T-cell (primary cell): Measurements from ENCODE around the gene EBF4. TPM values are rescaled to one million over a fixed set of nuclear protein-coding genes. Genes with fewer than 3 reads are reported as not detected.
A peak's percentile ranks its signal among the peaks of the same experiment; 100 is the strongest.

Source experiments
- ATAC-seq, 4 experiments: fragments of 200-7000 bp in 3 of 4; fragments of 150-1000 bp in 1 of 4; cut with Tn5 transposase; replicated peaks in 1 of 4; 1 replicate in 3 of 4; 2 replicates in 1 of 4; pipeline ENCODE4 v1.10.0; 2021; ENCODE audit warnings: moderate library complexity in 3 of 4, mild to moderate bottlenecking in 2 of 4, moderate number of reproducible peaks in 1 of 4
- CTCF ChIA-PET, 2 donors: fragments of 300-600 bp; sonication (Branson Sonifier 250); formaldehyde crosslinking; loops; one replicate each; lab custom pipeline; 2022; ENCODE audit warnings: antibody characterized with exemption in 2 of 2; lab: Charles Lee
- POLR2A ChIA-PET, 2 donors: fragments of 300-600 bp; sonication (Branson Sonifier 250); formaldehyde crosslinking; loops; one replicate each; lab custom pipeline; 2022; ENCODE audit warnings: antibody characterized with exemption in 2 of 2; lab: Charles Lee
- DNase-seq, 35 experiments: peaks; one replicate each; pipeline versions ENCODE4 v3.0.0 to v3.0.0-alpha.2; 2013 to 2023
- H3K27ac ChIP-seq: one replicate; pipeline ENCODE4 v1.5.1; 2013; ENCODE audit warnings: low read length
- H3K27me3 ChIP-seq, 2 experiments: replicated peaks in 1 of 2; 1 replicate in 1 of 2; 2 replicates in 1 of 2; pipeline versions ENCODE4 v1.6.1 to v1.7.0; 2013; ENCODE audit warnings: low read length in 1 of 2, mixed read lengths in 1 of 2; ENCODE audit not compliant: control insufficient read depth in 2 of 2, insufficient read depth in 2 of 2; ENCODE audit errors: extremely low read depth in 1 of 2
- H3K36me3 ChIP-seq, 2 donors: 1 replicate in 1 of 2; 2 replicates in 1 of 2; pipeline versions ENCODE4 v1.6.1 to v1.7.0; 2013; ENCODE audit warnings: low read length in 1 of 2; ENCODE audit not compliant: control insufficient read depth in 2 of 2, insufficient read depth in 1 of 2; ENCODE audit errors: extremely low read depth in 1 of 2
- H3K4me1 ChIP-seq, 2 experiments: 1 replicate in 1 of 2; 2 replicates in 1 of 2; pipeline versions ENCODE4 v1.6.1 to v1.7.0; 2013; ENCODE audit warnings: low read length in 2 of 2, mixed read lengths in 1 of 2; ENCODE audit not compliant: insufficient read depth in 2 of 2, control insufficient read depth in 1 of 2; ENCODE audit errors: extremely low read depth in 1 of 2
- H3K4me3 ChIP-seq, 2 donors: 1 replicate in 1 of 2; 2 replicates in 1 of 2; pipeline versions ENCODE4 v1.5.1 to v1.7.0; 2013; ENCODE audit warnings: mild to moderate bottlenecking in 2 of 2, low read length in 1 of 2, moderate library complexity in 1 of 2; ENCODE audit not compliant: control insufficient read depth in 1 of 2; ENCODE audit errors: extremely low read depth in 1 of 2
- H3K9me3 ChIP-seq: 2 replicates; pipeline ENCODE4 v1.7.0; 2013
- H3K27ac Mint-ChIP-seq, 2 donors: one replicate each; pipeline ENCODE4 v1.8.0; 2020 to 2021; ENCODE audit warnings: mild to moderate bottlenecking in 2 of 2, mixed read lengths in 2 of 2
- H3K27me3 Mint-ChIP-seq, 2 donors: one replicate each; pipeline ENCODE4 v1.8.0; 2021 to 2022; ENCODE audit warnings: mixed read lengths in 2 of 2
- H3K36me3 Mint-ChIP-seq: one replicate; pipeline ENCODE4 v1.8.0; 2021; ENCODE audit warnings: mixed read lengths
- H3K4me1 Mint-ChIP-seq, 3 donors: one replicate each; pipeline ENCODE4 v1.8.0; 2020 to 2022; ENCODE audit warnings: mixed read lengths in 3 of 3, mild to moderate bottlenecking in 1 of 3
- H3K4me3 Mint-ChIP-seq, 3 donors: one replicate each; pipeline ENCODE4 v1.8.0; 2020 to 2022; ENCODE audit warnings: mild to moderate bottlenecking in 3 of 3, mixed read lengths in 3 of 3, moderate library complexity in 3 of 3
- H3K9me3 Mint-ChIP-seq, 3 donors: one replicate each; pipeline ENCODE4 v1.8.0; 2020 to 2022; ENCODE audit warnings: mixed read lengths in 3 of 3
- WGBS: methylation state at CpG from one replicate; pipeline ENCODE4 v1.1.5; 2013; ENCODE audit warnings: missing lambda C conversion rate; ENCODE audit not compliant: insufficient coverage; 5-methylcytosine and 5-hydroxymethylcytosine counted together
- total RNA-seq, 35 experiments: library from RNA in 6 of 35; stranded (reverse) in 6 of 35; fragments of 120-200 nt in 1 of 35; gene quantifications; one replicate each; pipeline versions ENCODE4 v1.2.1 to v1.2.4 and lab custom pipeline; 2013 to 2026

EBF4 gene, protein sequence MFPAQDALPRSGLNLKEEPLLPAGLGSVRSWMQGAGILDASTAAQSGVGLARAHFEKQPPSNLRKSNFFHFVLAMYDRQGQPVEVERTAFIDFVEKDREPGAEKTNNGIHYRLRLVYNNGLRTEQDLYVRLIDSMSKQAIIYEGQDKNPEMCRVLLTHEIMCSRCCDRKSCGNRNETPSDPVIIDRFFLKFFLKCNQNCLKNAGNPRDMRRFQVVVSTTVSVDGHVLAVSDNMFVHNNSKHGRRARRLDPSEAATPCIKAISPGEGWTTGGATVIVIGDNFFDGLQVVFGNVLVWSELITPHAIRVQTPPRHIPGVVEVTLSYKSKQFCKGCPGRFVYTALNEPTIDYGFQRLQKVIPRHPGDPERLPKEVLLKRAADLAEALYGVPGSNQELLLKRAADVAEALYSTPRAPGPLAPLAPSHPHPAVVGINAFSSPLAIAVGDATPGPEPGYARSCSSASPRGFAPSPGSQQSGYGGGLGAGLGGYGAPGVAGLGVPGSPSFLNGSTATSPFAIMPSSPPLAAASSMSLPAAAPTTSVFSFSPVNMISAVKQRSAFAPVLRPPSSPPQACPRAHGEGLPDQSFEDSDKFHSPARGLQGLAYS
- total RNA-seq (10 to 100 TPM in 1 of 5 donors, 1 to 10 TPM in 4; 4.2 to 10.5 (median 6.8) TPM), total RNA-seq (lab: John Stamatoyannopoulos, UW) (0.42 to 8.6 (median 3.4) reads per million in 29 experiments)
- 1.2 TPM for total RNA-seq (2013)

- DNase-seq (peak in 12 of 35 experiments; percentile 9 to 49 (median 22)), ATAC-seq (peak; percentile 18 to 37 (median 26))
- Histone ChIP-seq H3K27ac (no peak within 1 kb of the TSS), H3K4me3 (peak within 1 kb of the TSS; percentile 31 to 49), H3K36me3 (no peaks in the 10 kb centered on the region), H3K27me3 (peaks cover 8 to 64% of the 10 kb centered on the region in 2 experiments), H3K9me3 (no peaks in the 10 kb centered on the region), H3K4me1 (peaks cover 0 to 30% of the 10 kb centered on the region in 2 experiments)
- Mint-ChIP-seq H3K9me3 (no peaks in the 10 kb centered on the region), H3K4me3 (peak within 1 kb of the TSS; percentile 82 to 97 (median 92)), H3K4me1 (peaks cover 25 to 35% (median 32%) of the 10 kb centered on the region in 3 donors), H3K36me3 (no peaks in the 10 kb centered on the region), H3K27ac (peak within 1 kb of the TSS; percentile 42 to 45), H3K27me3 (peaks cover 22 to 44% of the 10 kb centered on the region in 2 donors)
- WGBS, result 6% methylated on average over 83 of the region's 106 CpGs
- ChIA-PET POLR2A (interaction anchor here in 1 of 2 donors (0.6 kb wide), 3 partner anchors 44 to 590 kb away, joined by 3 to 7 read pairs (median 6); no protein-coding TSS in a partner anchor), CTCF (interaction anchor here in 1 of 2 donors (0.6 to 2.3 kb wide), 3 partner anchors 49 to 61 kb away, joined by 3 to 14 read pairs (median 7); no protein-coding TSS in a partner anchor)
Measured at GRCh38 chr20:2692036-2692885, at the start of gene EBF4. TSS of gene EBF4 (plus strand) at chr20:2692780. CDS start at chr20:2693646, 866 bp downstream.

DNA sequence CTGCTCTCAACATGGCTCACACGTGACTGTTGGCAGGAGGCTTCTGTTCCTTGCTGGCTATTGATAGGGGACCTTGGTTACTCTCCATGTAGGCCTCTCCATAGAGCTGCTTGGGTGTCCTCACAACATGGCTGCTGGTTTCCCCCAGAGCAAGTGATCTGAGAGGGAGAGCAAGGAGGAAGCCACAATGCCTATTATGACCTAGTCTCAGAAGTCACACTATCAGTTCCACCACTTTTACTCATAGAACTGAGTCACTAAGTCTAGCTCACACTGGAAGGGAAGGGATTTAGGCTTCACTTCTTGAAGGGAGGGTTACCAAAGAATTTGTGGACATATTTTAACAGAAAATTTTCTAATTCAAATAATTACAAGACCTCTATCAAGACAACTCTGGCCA, 48.9 kb upstream of the EBF4 start:
- peaks cover 0 to 2% of the 10 kb centered on the region in 2 donors for H3K36me3 ChIP-seq
- H3K9me3 Mint-ChIP-seq, result no peaks in the 10 kb centered on the region
- H3K27ac Mint-ChIP-seq, result no peak overlapping the region
- WGBS, result 100% methylated on average over 1 of the region's 1 CpG
- H3K4me3 ChIP-seq, result no peak overlapping the region
- peaks cover 0 to 5% (median 3%) of the 10 kb centered on the region in 3 donors for H3K4me1 Mint-ChIP-seq
- peaks cover 4% of the 10 kb centered on the region for H3K36me3 Mint-ChIP-seq
- DNase-seq (no peak), ATAC-seq (no peak)
- H3K27me3 ChIP-seq, result no peaks in the 10 kb centered on the region
- no peaks in the 10 kb centered on the region for H3K4me1 ChIP-seq
- no peak overlapping the region for H3K27ac ChIP-seq
- ChIA-PET POLR2A (no interaction called here), CTCF (no interaction called here)
- no peaks in the 10 kb centered on the region for H3K9me3 ChIP-seq
- H3K27me3 Mint-ChIP-seq, result no peaks in the 10 kb centered on the region
- H3K4me3 Mint-ChIP-seq, result no peak overlapping the region

GRCh38 chr20:2651772-2652723, 40.5 kb upstream of the EBF4 start, which contains the start of gene NOP56:
TSS of gene NOP56 (plus strand) at chr20:2652632. CDS start at chr20:2652661, 29 bp downstream.
- peak within 1 kb of the TSS; percentile 88 to 90 for H3K27ac Mint-ChIP-seq
- WGBS, result under 1% methylated on average over 93 of the region's 101 CpGs

DNA sequence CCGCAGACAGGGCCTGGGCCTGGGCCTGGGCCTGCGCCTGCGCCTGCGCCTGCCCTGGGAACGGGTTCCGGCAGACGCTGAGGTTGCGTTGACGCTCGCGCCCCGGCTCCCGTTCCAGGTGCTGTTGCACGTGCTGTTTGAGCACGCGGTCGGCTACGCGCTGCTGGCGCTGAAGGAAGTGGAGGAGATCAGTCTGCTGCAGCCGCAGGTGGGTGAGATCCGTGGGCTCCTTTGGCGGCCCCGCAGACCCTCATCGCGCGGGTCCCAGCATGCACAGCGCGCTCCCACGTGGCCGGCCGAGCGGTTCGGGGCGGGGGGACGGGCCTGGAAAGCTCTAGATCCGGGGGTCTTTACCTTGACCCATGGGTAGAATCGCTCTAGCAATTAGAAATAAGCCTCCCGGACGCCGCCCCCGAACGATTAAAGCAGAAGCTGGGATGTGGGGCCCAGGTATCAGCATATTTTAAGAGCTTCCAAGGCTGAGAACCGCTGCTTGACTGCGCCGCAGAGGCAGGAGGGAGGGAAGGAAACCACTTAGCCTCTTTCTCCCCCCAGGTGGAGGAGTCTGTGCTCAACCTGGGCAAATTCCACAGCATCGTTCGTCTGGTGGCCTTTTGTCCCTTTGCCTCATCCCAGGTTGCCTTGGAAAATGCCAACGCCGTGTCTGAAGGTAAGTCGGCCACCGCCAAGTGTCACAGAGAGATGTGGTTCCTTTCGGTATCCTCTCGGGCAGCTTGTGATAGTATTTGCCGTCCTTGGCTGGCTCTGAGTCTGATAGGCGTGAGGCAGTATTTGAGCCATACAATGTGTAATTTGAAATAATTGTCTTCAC, 39.6 kb upstream of the EBF4 start:
- H3K36me3 ChIP-seq, result peaks cover 24 to 40% of the 10 kb centered on the region in 2 donors
- CTCF ChIA-PET, result interaction anchor here (2.0 to 2.9 kb wide), 2 partner anchors 11 to 21 kb away, joined by 5 to 12 read pairs; partner anchors contain the start of gene IDH3B (in 1 of the 2)
- H3K9me3 ChIP-seq, result no peaks in the 10 kb centered on the region
- H3K4me3 Mint-ChIP-seq, result peak overlapping the region; percentile 84 to 90 (median 86)
- H3K4me1 ChIP-seq, result peaks cover 17 to 31% of the 10 kb centered on the region in 2 experiments
- peak overlapping the region; percentile 16 for H3K27ac ChIP-seq
- peaks cover 36% of the 10 kb centered on the region for H3K36me3 Mint-ChIP-seq
- peak overlapping the region; percentile 79 to 84 for H3K27ac Mint-ChIP-seq
- ATAC-seq, result peak; percentile 55 to 68 (median 58)
- peak overlapping the region; percentile 75 to 82 for H3K4me3 ChIP-seq
- WGBS, result under 1% methylated on average over 46 of the region's 56 CpGs
- peak in 16 of 35 experiments; percentile 42 to 80 (median 72) for DNase-seq
- H3K27me3 ChIP-seq, result no peaks in the 10 kb centered on the region
- no peaks in the 10 kb centered on the region for H3K27me3 Mint-ChIP-seq
- peaks cover 38 to 49% (median 44%) of the 10 kb centered on the region in 3 donors for H3K4me1 Mint-ChIP-seq
- no peaks in the 10 kb centered on the region for H3K9me3 Mint-ChIP-seq
- POLR2A ChIA-PET, result interaction anchor here (0.6 to 3.1 kb wide), 7 partner anchors 11 to 756 kb away, joined by 3 to 20 read pairs (median 4); partner anchors contain the start of gene IDH3B (in 1 of the 2)

More at GRCh38 chr20:2651772-2652723, 40.5 kb upstream of the EBF4 start, which contains the start of gene NOP56:
- Mint-ChIP-seq H3K36me3 (peaks cover 27% of the 10 kb centered on the region), H3K4me3 (peak within 1 kb of the TSS; percentile 85 to 90 (median 86)), H3K9me3 (no peaks in the 10 kb centered on the region), H3K4me1 (peaks cover 38 to 51% (median 44%) of the 10 kb centered on the region in 3 donors), H3K27me3 (no peaks in the 10 kb centered on the region)
- H3K9me3 ChIP-seq, result no peaks in the 10 kb centered on the region
- peaks cover 17 to 31% of the 10 kb centered on the region in 2 donors for H3K36me3 ChIP-seq
- DNase-seq, result peak; percentile 78 to 97 (median 91)
- ChIA-PET CTCF (interaction anchor here (0.5 to 2.9 kb wide), 9 partner anchors 12 to 667 kb away, joined by 3 to 12 read pairs (median 5); partner anchors contain the start of gene IDH3B (in 1 of the 2)), POLR2A (interaction anchor here in 1 of 2 donors (0.6 to 3.1 kb wide), 7 partner anchors 11 to 757 kb away, joined by 3 to 20 read pairs (median 4); partner anchors contain the start of genes IDH3B and SNRPB)
- H3K4me3 ChIP-seq, result peak within 1 kb of the TSS; percentile 80 to 82
- peak; percentile 86 to 94 (median 90) for ATAC-seq
- peaks cover 17 to 31% of the 10 kb centered on the region in 2 experiments for H3K4me1 ChIP-seq
- H3K27me3 ChIP-seq, result no peaks in the 10 kb centered on the region
- peak within 1 kb of the TSS; percentile 32 for H3K27ac ChIP-seq
